IPS-NIHi11 (cell line): ENCODE results near the gene ZNF764.
A peak's percentile ranks its signal among the peaks of the same experiment; 100 is the strongest.
"Not testable (repeated sequence)": the region's sequence is repeated elsewhere in the genome, so short reads cannot be mapped to it uniquely, and the experiment has no call there.

Experiments
- DNase-seq: peaks from one replicate; pipeline ENCODE4 v3.0.0; 2012; ENCODE audit warnings: mixed read lengths, low spot score

ZNF764 gene

DNA sequence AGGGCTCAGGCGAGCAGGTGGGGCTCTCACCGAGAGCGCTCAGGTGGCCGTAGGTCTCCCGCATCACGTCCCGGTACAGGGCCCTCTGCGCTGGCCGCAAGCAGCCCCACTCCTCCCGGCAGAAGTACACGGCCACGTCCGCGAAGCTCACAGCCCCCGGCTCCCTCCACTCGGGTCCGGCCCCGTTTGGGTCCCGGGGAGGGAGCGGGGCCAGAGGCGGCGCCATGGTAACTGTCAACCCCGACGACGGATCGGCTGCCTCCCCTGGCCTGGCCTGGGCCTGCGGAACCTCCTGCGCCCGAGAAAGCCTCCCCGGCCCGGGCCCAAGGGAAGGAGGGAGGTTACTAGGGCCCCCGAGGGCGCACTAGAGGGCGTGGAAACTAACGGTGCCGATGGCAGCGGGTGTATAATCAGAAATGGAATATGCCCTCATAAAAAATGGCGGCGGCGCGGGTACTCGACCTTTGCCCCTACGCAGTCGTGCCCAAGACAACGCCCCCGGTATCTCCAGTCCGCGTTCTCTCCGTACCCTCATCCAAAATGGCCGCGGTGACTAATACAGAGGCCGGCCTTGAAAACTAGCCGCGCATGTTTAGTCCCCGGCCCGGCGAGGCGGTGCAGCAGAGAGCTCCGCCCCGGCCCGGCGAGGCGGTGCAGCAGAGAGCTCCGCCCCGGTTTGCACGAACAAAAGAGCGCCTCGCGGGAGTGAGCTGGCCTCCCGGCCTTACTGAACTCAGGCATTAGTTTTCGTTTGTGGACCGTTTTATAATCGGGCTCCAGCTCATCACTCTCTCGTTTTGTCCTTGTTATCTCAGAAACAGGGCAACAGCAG, at the start of gene ZNF764:
TSS of gene ZNF764 (minus strand) at position 418 of the 832 bp plus-strand sequence. CDS start at position 226, 192 bp downstream.
- DNase-seq, result peak; percentile 93

- no peak for DNase-seq
These were observed 47.8 kb upstream of the ZNF764 start for GRCh38 chr16:30606004-30606403.

- DNase-seq, result no peak
These were observed 47.0 kb upstream of the ZNF764 start for GRCh38 chr16:30605158-30605557.

- no peak for DNase-seq
These were observed 46.3 kb upstream of the ZNF764 start for GRCh38 chr16:30604316-30604947.

DNA sequence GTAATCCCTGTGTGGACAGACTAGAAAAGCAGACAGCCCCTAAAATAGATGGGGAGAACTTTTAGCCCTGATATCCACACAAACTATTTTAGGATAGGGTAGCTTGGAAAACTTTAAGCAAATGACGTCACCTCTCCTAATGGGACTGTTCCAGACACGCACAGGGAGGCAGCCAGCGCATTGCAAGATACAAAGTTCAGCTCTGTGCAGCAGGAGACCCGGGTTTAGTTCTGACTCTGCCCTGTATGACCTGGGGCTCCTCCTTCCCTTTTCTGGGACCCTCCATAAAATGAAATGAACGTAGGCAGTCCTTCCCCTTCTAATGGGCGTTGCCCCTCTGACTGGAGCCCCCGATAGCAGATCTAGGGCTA, 45.8 kb upstream of the ZNF764 start:
- no peak for DNase-seq

DNA sequence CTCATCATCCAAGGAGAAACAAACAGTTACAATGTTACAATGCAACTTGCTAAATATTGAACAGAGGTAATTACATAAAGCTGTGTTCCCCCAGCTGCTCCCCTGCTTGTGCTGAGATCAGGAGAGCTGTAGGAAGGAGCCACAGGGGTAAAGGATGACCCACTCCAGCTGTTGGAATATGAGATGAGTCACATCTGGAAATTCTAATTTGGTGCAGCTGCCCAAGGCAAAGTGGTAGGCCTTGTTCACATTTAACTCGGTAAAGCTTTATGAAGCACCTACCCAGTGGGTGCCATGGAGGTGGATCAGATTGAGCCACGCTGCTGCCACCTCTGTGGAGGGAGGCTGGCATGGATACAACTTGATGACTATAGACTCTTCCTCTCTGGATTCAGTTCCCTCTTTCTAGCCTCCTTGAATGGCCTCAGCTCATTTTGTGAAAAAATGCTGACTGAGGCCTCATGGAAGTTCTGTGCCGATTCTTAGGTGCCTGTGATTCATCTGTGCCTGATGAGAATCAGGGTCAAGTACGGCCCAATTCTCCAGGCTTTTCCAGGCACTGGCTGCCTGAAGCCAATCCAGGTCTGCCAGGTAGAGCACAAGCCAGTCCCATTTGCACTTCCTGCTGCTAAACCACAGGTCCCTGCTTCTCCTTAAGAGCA, 44.6 kb upstream of the ZNF764 start:
- DNase-seq, result no peak

GRCh38 chr16:30601966-30602365, 43.8 kb upstream of the ZNF764 start:
- DNase-seq, result no peak

DNA sequence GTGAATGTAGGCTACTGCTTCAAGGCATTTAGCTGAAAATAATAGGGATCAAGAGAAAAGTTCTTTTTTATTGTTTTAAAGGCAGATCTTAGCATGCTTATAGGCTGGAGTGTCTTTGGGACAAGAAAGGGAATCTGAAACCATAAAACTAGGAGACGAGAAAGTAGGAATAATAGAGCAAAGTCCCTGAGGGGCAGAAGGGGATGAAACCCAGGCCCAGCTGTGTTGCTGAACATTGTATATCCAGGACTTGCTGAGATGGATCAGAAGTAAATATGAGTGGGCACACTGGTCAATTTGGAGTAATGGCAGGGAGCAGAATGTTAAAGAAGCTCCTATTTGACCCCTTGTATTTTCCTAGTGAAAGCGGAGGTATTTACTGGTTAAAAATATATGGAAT, 42.8 kb upstream of the ZNF764 start:
- no peak for DNase-seq

GRCh38 chr16:30600215-30600614, 42.0 kb upstream of the ZNF764 start:
- DNase-seq, result no peak

DNA sequence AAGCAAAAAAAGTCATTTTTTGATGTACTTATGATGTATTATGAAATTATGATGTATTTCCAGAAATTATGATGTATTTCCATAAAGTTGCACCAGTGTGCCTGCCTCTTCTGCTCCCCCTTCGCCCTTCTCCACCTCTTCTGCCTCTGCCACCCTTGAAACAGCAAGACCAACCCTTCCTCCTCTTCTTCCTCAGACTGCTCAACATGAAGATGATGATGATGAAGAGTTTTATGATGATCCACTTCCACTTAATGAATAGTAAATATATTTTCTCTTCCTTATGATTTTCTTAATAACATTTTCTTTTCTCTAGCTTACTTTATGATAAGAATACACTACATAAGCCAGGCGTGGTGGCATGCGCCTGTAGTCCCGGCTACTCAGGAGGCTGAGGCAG, 34.7 kb upstream of the ZNF764 start:
- no peak for DNase-seq

DNA sequence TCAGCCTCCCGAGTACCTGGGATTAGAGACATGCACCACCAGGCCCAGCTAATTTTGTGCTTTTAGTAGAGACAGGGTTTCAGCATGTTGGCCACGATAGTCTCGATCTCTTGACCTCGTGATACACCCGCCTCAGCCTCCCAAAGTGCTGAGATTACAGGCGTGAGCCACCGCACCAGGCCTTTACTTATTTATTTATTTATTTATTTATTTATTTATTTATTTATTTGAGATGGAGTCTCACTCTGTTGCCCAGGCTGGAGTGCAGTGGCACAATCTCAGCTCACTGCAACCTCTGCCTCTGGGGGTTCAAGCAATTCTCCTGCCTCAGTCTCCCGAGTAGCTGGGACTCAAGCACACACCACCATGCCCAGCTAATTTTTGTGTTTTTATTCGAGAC, 32.7 kb upstream of the ZNF764 start:
- DNase-seq, result not testable (repeated sequence)

- DNase-seq, result not testable (repeated sequence)
These were observed 31.4 kb upstream of the ZNF764 start for GRCh38 chr16:30589582-30589981.

- DNase-seq, result no peak
These were observed 30.5 kb upstream of the ZNF764 start for GRCh38 chr16:30588651-30589050.

GRCh38 chr16:30585400-30586191, 27.4 kb upstream of the ZNF764 start, which contains the start of gene ZNF785:
Gene ZNF785 (minus strand): TSS chr16:30585697. CDS start chr16:30585611, 86 bp downstream.
- peak; percentile 95 for DNase-seq

GRCh38 chr16:30585022-30585399, 26.8 kb upstream of the ZNF764 start:
- peak; percentile 32 for DNase-seq

- no peak for DNase-seq
These were observed 24.6 kb upstream of the ZNF764 start for GRCh38 chr16:30582611-30583340.

DNA sequence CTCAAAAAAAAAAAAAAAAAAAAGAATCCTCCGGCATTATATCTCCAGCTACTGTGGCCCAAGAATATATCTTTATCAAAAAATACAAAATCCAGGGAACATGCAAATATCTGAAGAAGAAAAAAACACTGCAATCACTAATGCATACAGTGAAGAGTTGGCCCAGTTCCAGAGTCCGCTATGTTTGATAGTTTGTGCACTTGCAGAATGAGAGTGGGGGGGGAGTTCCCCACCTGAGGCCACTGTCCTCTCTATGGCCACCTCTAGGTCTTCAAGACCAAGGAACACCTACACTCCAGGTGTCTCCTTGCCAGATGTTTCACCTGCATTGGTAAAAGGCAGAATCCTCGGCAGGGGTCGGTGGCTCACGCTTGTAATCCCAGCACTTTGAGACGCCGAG, 23.3 kb upstream of the ZNF764 start:
- DNase-seq, result no peak

- no peak for DNase-seq
These were observed 16.5 kb upstream of the ZNF764 start for GRCh38 chr16:30574678-30575077.

- DNase-seq, result peak; percentile 94
These were observed 13.5 kb upstream of the ZNF764 start, which contains the start of gene ZNF688 for GRCh38 chr16:30571445-30572322. Gene ZNF688 (minus strand): TSS chr16:30571714. CDS start chr16:30571629, 85 bp downstream.
